ENCODE measurements around the gene CIT. TPM values are rescaled to one million over a fixed set of nuclear protein-coding genes. Genes with fewer than 3 reads are reported as not detected.

Gene CIT
- total and polyA plus RNA-seq, 12 donors: 4.3 to 65.9 (median 18.9) TPM

DNA sequence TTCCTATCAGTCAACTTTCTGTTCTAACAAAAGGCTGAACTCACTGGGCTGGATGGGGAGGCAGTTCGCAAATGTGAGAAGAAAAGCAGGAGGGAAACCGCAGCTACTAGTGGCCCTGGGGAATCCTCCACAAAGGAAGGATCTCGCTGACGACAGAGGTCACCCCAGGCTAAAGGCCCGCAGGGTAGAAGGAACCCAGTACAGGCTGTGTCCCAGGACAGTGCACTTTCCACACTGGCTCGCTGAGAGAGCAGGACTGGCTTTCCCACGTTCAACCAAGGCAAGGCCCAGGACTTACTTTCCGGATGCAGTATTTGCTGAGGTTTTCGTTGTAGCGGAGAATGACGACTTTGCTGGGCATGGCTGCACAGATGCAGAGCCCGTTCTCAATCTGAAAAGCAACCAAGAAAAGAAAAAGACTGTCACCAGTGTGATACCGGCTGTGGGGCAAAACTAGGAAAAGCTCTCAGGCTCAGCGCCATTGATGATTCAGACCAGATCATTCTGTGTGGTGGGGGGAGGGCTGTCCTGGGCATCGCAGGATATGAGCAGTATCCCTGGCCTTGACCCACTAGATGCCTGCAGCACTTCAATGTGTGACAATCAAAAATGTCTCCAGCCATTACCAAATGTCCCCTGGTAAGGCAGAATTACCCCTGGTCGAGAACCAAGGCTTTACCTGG, 172.9 kb downstream of the CIT start:
- Histone ChIP-seq H3K9me3 (replicated peaks in 1 of 3) (no peaks in the 10 kb centered on the region), H3K27me3 (no peaks in the 10 kb centered on the region), H3K27ac (peak overlapping the region; percentile 55 to 95 (median 91)), H3K36me3 (replicated peaks in 1 of 2) (no peaks in the 10 kb centered on the region), H3K4me1 (replicated peaks in 1 of 2) (peaks cover 18 to 22% of the 10 kb centered on the region in 2 donors), H3K4me3 (peak overlapping the region in 2 of 4 donors; percentile 1 to 4)
- peak; percentile 83 to 94 (median 91) for DNase-seq
- TF ChIP-seq POLR2A (IDR thresholded peaks at IDR 0.05) (peak; percentile 38 to 87), CTCF (IDR thresholded peaks at IDR 0.05) (no peak)
- WGBS, 4 donors: 32 to 39% (median 36%) methylated on average over 15 to 16 of the region's 16 CpGs
- intact Hi-C loops (cut with DNase I): no loop called here

DNA sequence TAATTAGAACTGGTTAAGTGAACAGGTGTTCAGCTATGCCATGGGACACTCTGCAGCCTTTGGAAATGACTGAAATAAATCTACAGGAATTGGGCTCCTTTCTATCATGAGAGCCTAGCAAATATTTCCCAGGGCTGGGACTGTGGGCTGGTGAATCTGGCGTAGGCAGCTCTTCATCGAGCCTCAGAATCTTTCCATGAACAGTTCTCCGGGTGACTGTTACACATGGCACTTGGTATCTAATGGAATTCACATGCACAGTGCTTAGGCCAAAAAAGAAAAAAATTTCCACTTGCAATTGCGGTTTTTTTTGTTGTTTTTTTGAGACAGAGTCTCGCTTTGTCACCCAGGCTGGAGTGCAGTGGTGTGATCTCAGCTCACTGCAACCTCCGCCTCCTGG, 177.0 kb downstream of the CIT start:
- H3K36me3 ChIP-seq (replicated peaks in 1 of 2): no peaks in the 10 kb centered on the region
- DNase-seq: no peak
- H3K4me3 ChIP-seq: no peak overlapping the region
- peaks cover 27 to 30% of the 10 kb centered on the region in 2 donors for H3K4me1 ChIP-seq (replicated peaks in 1 of 2)
- 95 to 99% (median 96%) methylated on average over 6 of the region's 6 CpGs for WGBS, 4 donors
- TF ChIP-seq POLR2A (IDR thresholded peaks at IDR 0.05): no peak
- no peak for TF ChIP-seq CTCF (IDR thresholded peaks at IDR 0.05)
- peak overlapping the region in 4 of 5 donors; percentile 39 to 80 (median 75) for H3K27ac ChIP-seq
- H3K9me3 ChIP-seq (replicated peaks in 1 of 3): no peaks in the 10 kb centered on the region
- intact Hi-C loops (cut with DNase I): no loop called here
- H3K27me3 ChIP-seq: no peaks in the 10 kb centered on the region

DNA sequence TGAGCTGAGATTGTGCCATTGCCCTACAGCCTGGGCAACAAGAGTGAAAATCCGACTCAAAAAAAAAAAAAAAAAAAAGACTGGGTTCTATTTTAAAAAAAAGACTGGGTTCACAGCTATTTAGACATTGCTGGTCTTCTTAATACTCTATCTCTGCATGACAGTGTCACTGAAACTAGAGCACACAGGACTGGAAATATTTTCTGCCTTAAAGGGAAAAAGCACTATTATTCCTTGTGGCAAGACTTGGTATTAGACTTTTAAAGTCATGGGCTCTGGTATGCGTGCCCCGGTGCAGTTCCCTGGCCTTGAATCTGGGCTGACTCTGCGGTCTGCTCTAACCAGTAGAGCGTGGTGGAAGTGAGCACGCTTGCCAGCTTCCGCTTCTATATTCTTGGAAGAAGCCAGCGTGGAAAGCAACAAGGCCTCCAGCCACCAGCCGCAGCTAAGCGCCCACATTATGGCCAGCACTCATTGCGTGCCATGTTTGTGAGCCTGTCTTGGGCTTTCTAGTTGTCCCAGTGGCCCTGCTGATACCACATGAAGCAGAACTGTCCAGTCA, 177.8 kb downstream of the CIT start:
- peak; percentile 61 to 93 (median 89) for DNase-seq
- Histone ChIP-seq H3K36me3 (replicated peaks in 1 of 2) (no peaks in the 10 kb centered on the region), H3K4me1 (replicated peaks in 1 of 2) (peaks cover 25 to 27% of the 10 kb centered on the region in 2 donors), H3K9me3 (replicated peaks in 1 of 3) (no peaks in the 10 kb centered on the region), H3K4me3 (no peak overlapping the region), H3K27ac (peak overlapping the region; percentile 39 to 80 (median 72)), H3K27me3 (no peaks in the 10 kb centered on the region)
- TF ChIP-seq CTCF (IDR thresholded peaks at IDR 0.05) (peak; percentile 17 to 59 (median 48)), POLR2A (IDR thresholded peaks at IDR 0.05) (peak in 1 of 2 donors; percentile 47)
- 49 to 67% (median 58%) methylated on average over 11 of the region's 11 CpGs for WGBS, 4 donors
- intact Hi-C loops (cut with DNase I): loop anchor here in 1 of 2 donors (10.0 kb wide), 1 partner anchor 86 kb away; no protein-coding TSS in a partner anchor

- no peak overlapping the region for H3K4me3 ChIP-seq
- no peaks in the 10 kb centered on the region for H3K9me3 ChIP-seq (replicated peaks in 1 of 3)
- peaks cover 28 to 39% of the 10 kb centered on the region in 2 donors for H3K4me1 ChIP-seq (replicated peaks in 1 of 2)
- 75 to 79% (median 76%) methylated on average over 5 of the region's 5 CpGs for WGBS, 4 donors
- no peak overlapping the region for H3K27ac ChIP-seq
- no peaks in the 10 kb centered on the region for H3K27me3 ChIP-seq
- TF ChIP-seq CTCF (IDR thresholded peaks at IDR 0.05): no peak
- no peak for TF ChIP-seq POLR2A (IDR thresholded peaks at IDR 0.05)
- H3K36me3 ChIP-seq (replicated peaks in 1 of 2): no peaks in the 10 kb centered on the region
- no peak for DNase-seq
- intact Hi-C loops (cut with DNase I): loop anchor here in 1 of 2 donors (10.0 kb wide), 1 partner anchor 88 kb away; no protein-coding TSS in a partner anchor
These were observed 180.2 kb downstream of the CIT start for GRCh38 chr12:119696943-119697342.

All from adrenal gland (tissue), 12 donors.